Measurements from ENCODE around the gene DIO3.

Gene DIO3

DNA sequence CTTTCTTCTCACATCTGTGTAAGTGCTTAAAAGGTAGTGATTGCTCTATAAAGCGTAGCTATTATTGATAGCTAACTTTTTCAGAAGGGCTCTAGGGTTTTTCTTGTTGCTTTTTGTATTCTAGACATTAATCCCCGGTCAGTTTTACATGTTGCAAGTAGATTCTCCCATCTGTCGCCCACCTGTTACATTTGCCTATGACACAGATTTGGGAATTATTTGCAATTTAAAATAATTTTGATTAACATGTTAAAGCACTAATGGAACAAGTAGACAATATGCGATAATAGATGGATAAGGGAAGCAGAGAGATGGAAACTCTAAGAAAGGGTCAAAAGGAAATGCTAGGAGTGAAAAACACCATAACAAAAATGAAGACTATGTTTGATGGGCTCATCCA is 44.5 kb downstream of the DIO3 start:
- no peak for DNase-seq (ENCODE audit: low read depth, low spot score)
- in situ Hi-C loops (cut with HindIII; ENCODE audit: low sequenced_read_pairs): no loop called here
- TF ChIP-seq, protein P1, sequence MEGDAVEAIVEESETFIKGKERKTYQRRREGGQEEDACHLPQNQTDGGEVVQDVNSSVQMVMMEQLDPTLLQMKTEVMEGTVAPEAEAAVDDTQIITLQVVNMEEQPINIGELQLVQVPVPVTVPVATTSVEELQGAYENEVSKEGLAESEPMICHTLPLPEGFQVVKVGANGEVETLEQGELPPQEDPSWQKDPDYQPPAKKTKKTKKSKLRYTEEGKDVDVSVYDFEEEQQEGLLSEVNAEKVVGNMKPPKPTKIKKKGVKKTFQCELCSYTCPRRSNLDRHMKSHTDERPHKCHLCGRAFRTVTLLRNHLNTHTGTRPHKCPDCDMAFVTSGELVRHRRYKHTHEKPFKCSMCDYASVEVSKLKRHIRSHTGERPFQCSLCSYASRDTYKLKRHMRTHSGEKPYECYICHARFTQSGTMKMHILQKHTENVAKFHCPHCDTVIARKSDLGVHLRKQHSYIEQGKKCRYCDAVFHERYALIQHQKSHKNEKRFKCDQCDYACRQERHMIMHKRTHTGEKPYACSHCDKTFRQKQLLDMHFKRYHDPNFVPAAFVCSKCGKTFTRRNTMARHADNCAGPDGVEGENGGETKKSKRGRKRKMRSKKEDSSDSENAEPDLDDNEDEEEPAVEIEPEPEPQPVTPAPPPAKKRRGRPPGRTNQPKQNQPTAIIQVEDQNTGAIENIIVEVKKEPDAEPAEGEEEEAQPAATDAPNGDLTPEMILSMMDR (IDR thresholded peaks at IDR 0.05; ENCODE audit: low read depth, low read length): no peak
- H3K4me3 ChIP-seq (ENCODE audit: low read depth, low read length): no peak overlapping the region

Data from astrocyte of the spinal cord (primary cell).